ENCODE measurements around the gene ITGBL1. TPM values are rescaled to one million over a fixed set of nuclear protein-coding genes. Genes with fewer than 3 reads are reported as not detected.
A peak's percentile ranks its signal among the peaks of the same experiment; 100 is the strongest.

Gene ITGBL1
- total RNA-seq, 3 donors from 2014 or later = 8.2 to 62.5 (median 18.6) TPM

DNA sequence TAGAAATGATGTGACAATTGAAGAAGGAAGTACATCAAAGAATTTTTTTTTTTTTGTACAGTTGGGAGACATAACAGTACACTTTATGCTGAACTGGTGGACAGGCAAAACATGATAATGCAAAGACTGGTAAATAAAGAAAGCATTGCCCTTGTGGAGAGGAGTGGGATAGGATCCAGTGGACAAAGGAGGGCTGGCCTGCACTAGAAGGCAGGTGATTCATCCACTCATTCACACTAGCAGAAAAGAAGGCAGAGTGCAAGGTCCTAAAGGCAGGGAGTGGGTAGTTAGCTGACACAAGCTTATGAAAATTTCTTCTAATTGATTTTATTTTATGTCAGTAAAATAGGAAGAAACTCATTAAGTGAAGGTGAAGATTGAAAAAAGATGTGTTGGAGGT is 18.6 kb upstream of the ITGBL1 start:
- Histone ChIP-seq H3K36me3 (no peaks in the 10 kb centered on the region), H3K9me3 (no peaks in the 10 kb centered on the region), H3K27me3 (no peaks in the 10 kb centered on the region), H3K4me3 (no peak overlapping the region), H3K27ac (no peak overlapping the region), H3K4me1 (no peaks in the 10 kb centered on the region)
- intact Hi-C loops (cut with DNase I; ENCODE audit: low total_unique reads) = no loop called here
- TF ChIP-seq POLR2AphosphoS5 (IDR thresholded peaks at IDR 0.05) (no peak), POLR2A (IDR thresholded peaks at IDR 0.05) (no peak)
- TF ChIP-seq, protein P1, sequence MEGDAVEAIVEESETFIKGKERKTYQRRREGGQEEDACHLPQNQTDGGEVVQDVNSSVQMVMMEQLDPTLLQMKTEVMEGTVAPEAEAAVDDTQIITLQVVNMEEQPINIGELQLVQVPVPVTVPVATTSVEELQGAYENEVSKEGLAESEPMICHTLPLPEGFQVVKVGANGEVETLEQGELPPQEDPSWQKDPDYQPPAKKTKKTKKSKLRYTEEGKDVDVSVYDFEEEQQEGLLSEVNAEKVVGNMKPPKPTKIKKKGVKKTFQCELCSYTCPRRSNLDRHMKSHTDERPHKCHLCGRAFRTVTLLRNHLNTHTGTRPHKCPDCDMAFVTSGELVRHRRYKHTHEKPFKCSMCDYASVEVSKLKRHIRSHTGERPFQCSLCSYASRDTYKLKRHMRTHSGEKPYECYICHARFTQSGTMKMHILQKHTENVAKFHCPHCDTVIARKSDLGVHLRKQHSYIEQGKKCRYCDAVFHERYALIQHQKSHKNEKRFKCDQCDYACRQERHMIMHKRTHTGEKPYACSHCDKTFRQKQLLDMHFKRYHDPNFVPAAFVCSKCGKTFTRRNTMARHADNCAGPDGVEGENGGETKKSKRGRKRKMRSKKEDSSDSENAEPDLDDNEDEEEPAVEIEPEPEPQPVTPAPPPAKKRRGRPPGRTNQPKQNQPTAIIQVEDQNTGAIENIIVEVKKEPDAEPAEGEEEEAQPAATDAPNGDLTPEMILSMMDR (IDR thresholded peaks at IDR 0.05) = no peak
- no peak for DNase-seq (ENCODE audit: low spot score in 2 of 2)

DNA sequence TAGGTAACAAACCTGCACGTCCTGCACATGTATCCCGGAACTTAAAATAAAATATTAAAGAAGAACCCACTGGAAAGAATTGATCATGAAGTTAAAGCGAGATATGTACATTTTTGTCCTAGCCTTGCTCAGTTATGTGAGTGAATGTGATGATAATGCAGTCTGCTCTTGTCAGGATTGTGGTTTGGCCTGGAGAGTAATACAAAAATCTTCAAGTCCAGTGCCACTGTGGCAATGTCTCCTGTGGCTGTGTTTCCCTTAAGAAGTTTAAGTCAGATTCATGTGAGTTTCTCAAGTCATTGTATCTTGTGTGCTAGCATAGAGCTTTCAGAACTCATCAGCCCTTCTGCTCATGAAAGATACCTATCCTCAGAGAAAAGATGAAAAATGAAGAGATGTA is 18.0 kb upstream of the ITGBL1 start:
- no peak for DNase-seq (ENCODE audit: low spot score in 2 of 2)
- Histone ChIP-seq H3K36me3 (no peaks in the 10 kb centered on the region), H3K27me3 (no peaks in the 10 kb centered on the region), H3K4me3 (no peak overlapping the region), H3K9me3 (no peaks in the 10 kb centered on the region), H3K4me1 (no peaks in the 10 kb centered on the region), H3K27ac (no peak overlapping the region)
- no peak for TF ChIP-seq POLR2A (IDR thresholded peaks at IDR 0.05)
- intact Hi-C loops (cut with DNase I; ENCODE audit: low total_unique reads) = no loop called here

DNA sequence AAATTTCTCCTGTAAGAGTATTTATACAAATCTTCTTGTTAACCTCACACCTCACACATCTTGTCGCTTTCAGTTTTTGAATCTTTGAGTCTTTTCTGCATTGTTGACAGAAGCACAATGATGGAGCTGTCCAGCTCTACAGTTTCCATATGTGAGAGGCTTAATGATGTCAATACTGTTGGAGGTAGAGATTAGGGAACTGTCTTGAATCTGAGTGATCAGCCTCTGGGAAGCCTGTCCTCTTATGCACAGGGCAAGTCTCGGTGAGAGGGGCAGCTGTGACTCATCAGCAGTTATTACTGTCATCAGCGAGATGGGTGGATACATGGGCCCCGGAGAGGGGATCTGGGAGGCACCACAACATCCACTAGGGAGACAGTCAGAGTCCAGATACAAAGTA is 4.6 kb upstream of the ITGBL1 start:
- no peak for DNase-seq (ENCODE audit: low spot score in 2 of 2)
- no peak for TF ChIP-seq POLR2AphosphoS5 (IDR thresholded peaks at IDR 0.05)
- no peaks in the 10 kb centered on the region for H3K27me3 ChIP-seq
- H3K4me1 ChIP-seq = no peaks in the 10 kb centered on the region
- intact Hi-C loops (cut with DNase I; ENCODE audit: low total_unique reads) = no loop called here
- no peak overlapping the region for H3K4me3 ChIP-seq
- H3K27ac ChIP-seq = no peak overlapping the region
- H3K36me3 ChIP-seq = no peaks in the 10 kb centered on the region
- H3K9me3 ChIP-seq = no peaks in the 10 kb centered on the region

DNA sequence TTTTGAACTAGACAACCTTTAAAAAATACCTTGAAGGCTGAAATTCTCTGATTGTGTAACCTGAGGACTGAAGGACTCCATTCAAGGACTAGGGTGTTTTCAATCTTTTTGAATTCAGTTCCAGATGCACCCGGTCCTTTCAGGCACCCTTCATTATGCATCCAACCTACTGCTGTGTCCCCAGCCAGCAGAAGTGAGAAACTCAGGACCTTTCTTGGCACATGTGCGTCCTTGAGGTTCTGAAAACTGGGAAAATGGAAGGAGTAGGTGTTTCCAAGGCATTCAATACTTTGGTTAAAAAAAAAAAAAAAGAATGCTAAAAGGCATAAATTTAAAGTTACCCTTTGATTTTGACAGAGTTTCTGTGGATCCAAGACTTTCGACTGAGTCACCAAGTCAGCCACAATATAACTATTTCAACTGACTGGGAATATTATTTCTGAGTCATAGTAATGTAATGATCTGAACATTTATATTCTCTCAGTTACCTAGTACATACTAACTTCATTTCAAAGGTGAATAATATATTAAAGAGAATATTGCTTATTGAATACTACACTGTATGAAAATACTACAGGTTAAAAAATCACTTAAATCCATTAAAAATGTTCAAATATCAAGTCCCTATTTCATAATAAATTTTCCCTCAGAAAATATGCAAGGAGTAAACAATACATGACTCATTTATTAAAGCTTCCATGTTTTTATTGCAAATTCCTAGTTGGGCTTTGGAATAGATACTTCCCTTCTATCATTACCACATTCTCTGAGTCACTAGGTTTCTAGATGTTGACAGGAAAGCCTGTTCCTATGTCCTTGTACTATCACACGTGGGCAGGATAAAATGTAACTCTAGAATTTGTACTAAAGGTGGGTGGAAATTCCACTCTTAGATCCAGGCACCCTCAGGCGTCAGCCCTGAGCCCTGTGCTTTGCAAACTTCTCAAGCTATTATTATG is 2.4 kb upstream of the ITGBL1 start:
- DNase-seq (ENCODE audit: low spot score in 2 of 2) = peak in 1 of 2 donors; percentile 32
- Histone ChIP-seq H3K9me3 (no peaks in the 10 kb centered on the region), H3K4me1 (no peaks in the 10 kb centered on the region), H3K27me3 (no peaks in the 10 kb centered on the region), H3K36me3 (no peaks in the 10 kb centered on the region), H3K27ac (peak overlapping the region; percentile 52 to 71), H3K4me3 (no peak overlapping the region)
- no peak for TF ChIP-seq POLR2AphosphoS5 (IDR thresholded peaks at IDR 0.05)
- TF ChIP-seq, protein P1 (IDR thresholded peaks at IDR 0.05) = no peak
- no peak for TF ChIP-seq POLR2A (IDR thresholded peaks at IDR 0.05)
- intact Hi-C loops (cut with DNase I; ENCODE audit: low total_unique reads) = no loop called here

DNA sequence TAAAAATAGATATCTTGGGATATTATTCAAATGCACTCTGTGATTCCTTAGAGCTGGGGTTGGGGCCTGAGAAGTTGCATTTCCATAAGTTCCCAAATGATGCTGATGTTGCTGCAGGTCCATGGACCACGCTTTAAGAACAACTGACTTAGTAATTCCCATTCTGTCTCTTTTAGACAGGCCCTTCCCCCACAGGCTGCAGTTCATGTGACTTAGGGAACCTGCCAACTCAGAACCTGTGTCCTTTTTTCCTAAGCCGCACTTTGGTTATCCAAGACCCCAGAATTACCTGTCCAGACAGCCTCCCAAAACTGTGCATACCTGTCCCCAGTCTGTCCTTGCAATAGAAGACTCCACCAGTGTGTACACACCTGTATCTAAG is 1.7 kb upstream of the ITGBL1 start:
- intact Hi-C loops (cut with DNase I; ENCODE audit: low total_unique reads) = no loop called here
- H3K27ac ChIP-seq = peak overlapping the region; percentile 53 to 71
- H3K36me3 ChIP-seq = no peaks in the 10 kb centered on the region
- TF ChIP-seq, protein P1 (IDR thresholded peaks at IDR 0.05) = no peak
- TF ChIP-seq POLR2AphosphoS5 (IDR thresholded peaks at IDR 0.05) = no peak
- no peak for TF ChIP-seq POLR2A (IDR thresholded peaks at IDR 0.05)
- DNase-seq (ENCODE audit: low spot score in 2 of 2) = no peak
- H3K4me3 ChIP-seq = no peak overlapping the region
- no peaks in the 10 kb centered on the region for H3K27me3 ChIP-seq
- no peaks in the 10 kb centered on the region for H3K9me3 ChIP-seq
- H3K4me1 ChIP-seq = no peaks in the 10 kb centered on the region

DNA sequence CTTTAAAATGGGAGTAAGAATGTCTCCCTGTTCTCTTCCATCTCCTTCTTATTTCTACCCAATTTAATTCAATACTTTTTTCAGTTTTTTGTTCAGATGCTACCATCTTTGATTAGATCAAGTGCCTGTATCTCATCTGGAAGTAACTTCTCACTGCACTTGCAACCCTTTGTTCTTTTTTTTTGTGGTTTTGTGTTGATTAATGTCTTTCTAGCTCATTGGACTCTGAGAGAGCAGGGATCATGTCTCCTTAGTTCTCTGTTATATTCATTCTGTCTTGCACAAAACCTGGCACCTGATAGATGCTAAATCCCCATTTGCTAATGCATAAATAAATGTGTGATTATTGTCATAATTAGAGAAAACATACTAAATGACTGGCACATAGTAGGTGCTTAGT is 834 bp upstream of the ITGBL1 start:
- Histone ChIP-seq H3K4me3 (no peak overlapping the region), H3K36me3 (no peaks in the 10 kb centered on the region), H3K27ac (peak overlapping the region in 1 of 2 donors; percentile 77), H3K9me3 (no peaks in the 10 kb centered on the region), H3K4me1 (no peaks in the 10 kb centered on the region), H3K27me3 (no peaks in the 10 kb centered on the region)
- intact Hi-C loops (cut with DNase I; ENCODE audit: low total_unique reads) = no loop called here
- TF ChIP-seq POLR2AphosphoS5 (IDR thresholded peaks at IDR 0.05) (no peak), POLR2A (IDR thresholded peaks at IDR 0.05) (no peak)
- TF ChIP-seq, protein P1 (IDR thresholded peaks at IDR 0.05) = no peak
- DNase-seq (ENCODE audit: low spot score in 2 of 2) = no peak
